Measurements from ENCODE around the gene ABCA9. TPM values are rescaled to one million over a fixed set of nuclear protein-coding genes. Genes with fewer than 3 reads are reported as not detected.
A peak's percentile ranks its signal among the peaks of the same experiment; 100 is the strongest.
"Not testable (repeated sequence)": the region's sequence is repeated elsewhere in the genome, so short reads cannot be mapped to it uniquely, and the experiment has no call there.

The ABCA9 gene
- total RNA-seq, 3 donors from 2014 or later: 18.0 to 92.7 (median 56.7) TPM

DNA sequence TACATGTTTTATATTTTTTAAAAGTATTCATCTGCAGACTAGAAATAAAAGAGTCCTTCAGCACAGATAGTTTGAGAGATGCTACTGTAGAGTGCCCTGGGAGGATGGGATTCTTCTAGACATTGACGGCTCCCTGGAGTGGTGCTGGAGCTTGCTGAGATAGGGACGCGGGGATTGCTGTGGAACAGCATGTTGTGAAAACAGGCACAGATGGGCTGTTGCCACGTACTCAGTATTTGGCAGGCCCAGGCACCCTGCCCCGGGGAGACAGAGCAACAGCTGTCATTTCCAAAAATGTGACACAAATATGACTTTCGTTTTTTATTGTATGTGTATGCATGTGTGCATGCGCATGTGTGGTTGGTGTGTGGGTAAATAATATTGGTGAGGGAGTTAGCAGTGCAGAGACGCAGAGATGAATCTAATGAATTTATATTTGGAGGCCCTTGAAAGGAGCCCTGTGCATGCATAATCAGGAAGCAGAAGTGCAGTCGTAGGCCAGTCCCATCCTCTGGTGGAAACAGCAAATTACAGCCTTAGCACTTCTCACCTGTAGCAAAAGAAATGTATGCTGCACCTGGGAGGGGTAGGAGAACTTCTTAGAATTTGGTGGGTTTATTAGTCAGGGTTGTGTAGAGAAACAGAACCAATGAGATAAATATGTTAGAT, 99.4 kb downstream of the ABCA9 start:
- intact Hi-C loops (cut with DNase I; ENCODE audit: low total_unique reads): no loop called here
- Histone ChIP-seq H3K27me3 (no peaks in the 10 kb centered on the region), H3K4me3 (no peak overlapping the region), H3K36me3 (no peaks in the 10 kb centered on the region), H3K4me1 (no peaks in the 10 kb centered on the region), H3K27ac (no peak overlapping the region), H3K9me3 (no peaks in the 10 kb centered on the region)
- no peak for DNase-seq (ENCODE audit: low spot score in 2 of 2)
- no peak for TF ChIP-seq POLR2AphosphoS5 (IDR thresholded peaks at IDR 0.05)
- no peak for TF ChIP-seq POLR2A (IDR thresholded peaks at IDR 0.05)
- TF ChIP-seq, protein P1, sequence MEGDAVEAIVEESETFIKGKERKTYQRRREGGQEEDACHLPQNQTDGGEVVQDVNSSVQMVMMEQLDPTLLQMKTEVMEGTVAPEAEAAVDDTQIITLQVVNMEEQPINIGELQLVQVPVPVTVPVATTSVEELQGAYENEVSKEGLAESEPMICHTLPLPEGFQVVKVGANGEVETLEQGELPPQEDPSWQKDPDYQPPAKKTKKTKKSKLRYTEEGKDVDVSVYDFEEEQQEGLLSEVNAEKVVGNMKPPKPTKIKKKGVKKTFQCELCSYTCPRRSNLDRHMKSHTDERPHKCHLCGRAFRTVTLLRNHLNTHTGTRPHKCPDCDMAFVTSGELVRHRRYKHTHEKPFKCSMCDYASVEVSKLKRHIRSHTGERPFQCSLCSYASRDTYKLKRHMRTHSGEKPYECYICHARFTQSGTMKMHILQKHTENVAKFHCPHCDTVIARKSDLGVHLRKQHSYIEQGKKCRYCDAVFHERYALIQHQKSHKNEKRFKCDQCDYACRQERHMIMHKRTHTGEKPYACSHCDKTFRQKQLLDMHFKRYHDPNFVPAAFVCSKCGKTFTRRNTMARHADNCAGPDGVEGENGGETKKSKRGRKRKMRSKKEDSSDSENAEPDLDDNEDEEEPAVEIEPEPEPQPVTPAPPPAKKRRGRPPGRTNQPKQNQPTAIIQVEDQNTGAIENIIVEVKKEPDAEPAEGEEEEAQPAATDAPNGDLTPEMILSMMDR (IDR thresholded peaks at IDR 0.05): no peak

DNA sequence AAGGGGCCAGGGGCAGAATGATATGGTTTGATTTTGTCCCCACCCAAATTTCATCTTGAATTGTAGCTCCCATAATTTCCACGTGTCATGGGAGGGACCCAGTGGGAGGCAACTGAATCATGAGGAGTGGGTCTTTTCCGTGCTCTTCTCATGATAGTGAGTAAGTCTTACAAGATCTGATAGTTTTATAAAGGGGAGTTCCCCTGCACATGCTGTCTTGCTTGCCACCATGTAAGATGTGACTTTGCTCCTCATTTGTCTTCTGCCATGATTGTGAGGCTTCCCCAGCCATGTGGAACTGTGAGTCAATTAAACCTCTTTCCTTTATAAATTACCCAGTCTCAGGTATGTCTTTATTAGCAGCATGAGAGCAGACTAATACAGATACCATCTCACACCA, 101.6 kb downstream of the ABCA9 start:
- H3K36me3 ChIP-seq; intact Hi-C loops (cut with DNase I; ENCODE audit: low total_unique reads); H3K27ac ChIP-seq; H3K27me3 ChIP-seq; H3K4me1 ChIP-seq; H3K4me3 ChIP-seq; DNase-seq (ENCODE audit: low spot score in 2 of 2); H3K9me3 ChIP-seq: not testable (repeated sequence)

DNA sequence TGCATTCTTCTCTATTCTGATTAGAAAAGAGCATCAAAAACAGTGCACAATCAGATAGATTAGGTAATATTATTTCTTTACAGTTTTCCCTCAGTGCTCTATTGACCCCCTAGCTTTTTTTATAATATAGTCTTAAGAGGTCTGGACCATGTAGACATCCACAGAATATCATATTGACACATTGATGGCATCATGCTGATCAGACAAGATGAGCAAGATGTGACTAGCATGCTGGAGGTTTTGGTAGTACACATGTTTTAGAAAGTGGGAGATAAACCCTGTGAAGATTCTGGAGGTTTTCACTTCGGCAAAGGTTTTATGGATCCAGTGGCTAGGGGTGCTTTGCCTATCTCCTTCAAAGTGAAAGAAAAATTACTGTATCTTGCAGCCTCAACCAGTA, 102.8 kb downstream of the ABCA9 start:
- DNase-seq (ENCODE audit: low spot score in 2 of 2): no peak
- Histone ChIP-seq H3K9me3 (no peaks in the 10 kb centered on the region), H3K4me1 (no peaks in the 10 kb centered on the region), H3K27ac (no peak overlapping the region), H3K36me3 (no peaks in the 10 kb centered on the region), H3K4me3 (no peak overlapping the region), H3K27me3 (no peaks in the 10 kb centered on the region)
- TF ChIP-seq POLR2AphosphoS5 (IDR thresholded peaks at IDR 0.05): no peak
- TF ChIP-seq, protein P1 (IDR thresholded peaks at IDR 0.05): no peak
- no peak for TF ChIP-seq POLR2A (IDR thresholded peaks at IDR 0.05)
- intact Hi-C loops (cut with DNase I; ENCODE audit: low total_unique reads): no loop called here

DNA sequence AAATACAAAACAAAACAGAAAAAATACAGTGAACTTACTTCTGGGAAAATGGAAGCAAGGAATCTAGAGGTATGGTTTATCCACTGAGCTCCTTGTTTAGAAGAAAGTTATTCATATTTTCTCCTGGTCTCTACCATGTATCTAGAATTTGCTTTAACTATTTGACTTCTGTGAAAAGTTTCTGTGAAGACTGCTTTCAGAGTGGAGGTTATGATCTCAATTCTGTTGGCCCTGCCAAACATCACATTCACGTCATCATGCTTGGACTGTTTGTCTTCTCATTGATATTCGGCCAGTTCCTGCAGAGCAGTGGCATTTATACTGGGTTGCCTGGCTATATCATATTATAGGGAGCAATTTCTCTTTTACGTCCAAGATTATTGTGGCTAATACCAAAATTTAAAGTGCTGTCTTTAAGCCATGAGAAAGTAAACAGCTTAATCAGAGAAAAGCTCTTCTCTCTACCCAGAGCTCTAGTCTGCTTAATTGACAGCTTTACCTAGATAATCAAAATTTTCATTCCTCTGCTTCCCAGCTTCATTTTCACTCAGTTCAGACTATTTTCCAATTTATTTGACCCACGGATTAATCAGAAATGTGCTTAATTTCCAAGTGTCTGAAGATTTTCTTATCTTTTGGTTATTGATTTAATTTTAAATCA, 105.4 kb downstream of the ABCA9 start, which contains the start of gene ABCA8:
Gene ABCA8 (minus strand): TSS at position 212 of the 661 bp plus-strand sequence. CDS start 13,358 bp downstream, outside the sequence.
- Histone ChIP-seq H3K27ac (peak within 1 kb of the TSS in 1 of 2 donors; percentile 32), H3K4me3 (peak within 1 kb of the TSS; percentile 21 to 57 (median 32)), H3K4me1 (no peaks in the 10 kb centered on the region), H3K36me3 (no peaks in the 10 kb centered on the region), H3K27me3 (no peaks in the 10 kb centered on the region), H3K9me3 (no peaks in the 10 kb centered on the region)
- intact Hi-C loops (cut with DNase I; ENCODE audit: low total_unique reads): no loop called here
- no peak for DNase-seq (ENCODE audit: low spot score in 2 of 2)
- TF ChIP-seq POLR2AphosphoS5 (IDR thresholded peaks at IDR 0.05) (no peak), POLR2A (IDR thresholded peaks at IDR 0.05) (no peak)
- TF ChIP-seq, protein P1 (IDR thresholded peaks at IDR 0.05): no peak

DNA sequence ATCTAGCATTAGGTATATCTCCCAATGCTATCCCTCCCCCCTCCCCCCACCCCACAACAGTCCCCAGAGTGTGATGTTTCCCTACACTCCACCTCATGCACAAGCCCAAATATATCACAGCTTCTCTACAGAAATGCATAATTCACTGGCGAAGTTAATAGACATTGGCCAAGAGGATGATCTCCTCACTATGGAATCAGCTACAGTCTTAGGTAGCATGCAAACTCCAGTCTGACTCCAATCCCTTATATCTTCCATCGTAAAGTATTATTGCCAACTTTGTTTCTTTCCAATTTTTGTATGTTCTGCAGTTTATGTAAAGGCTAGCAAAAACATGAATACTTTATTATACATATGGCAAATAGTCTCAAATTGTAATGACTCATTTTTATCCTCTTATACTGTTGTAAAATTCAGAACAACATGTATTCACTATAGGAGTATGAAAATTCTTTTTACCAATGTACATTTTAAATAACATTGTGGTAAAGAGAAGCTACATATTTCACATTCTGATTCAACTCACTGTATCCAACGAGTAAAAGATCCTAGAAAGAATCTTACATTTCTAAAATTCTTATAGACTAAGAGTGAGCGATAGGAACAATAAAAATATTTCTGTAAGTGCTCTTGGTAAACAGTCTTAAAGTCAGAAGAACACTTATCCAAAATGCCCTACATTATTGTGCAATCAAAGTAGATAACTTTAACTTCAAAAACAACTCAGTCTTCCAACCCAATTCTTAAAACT, 106.4 kb downstream of the ABCA9 start:
- TF ChIP-seq POLR2AphosphoS5 (IDR thresholded peaks at IDR 0.05) (no peak), POLR2A (IDR thresholded peaks at IDR 0.05) (no peak)
- TF ChIP-seq, protein P1 (IDR thresholded peaks at IDR 0.05): no peak
- no peak for DNase-seq (ENCODE audit: low spot score in 2 of 2)
- no peaks in the 10 kb centered on the region for H3K36me3 ChIP-seq
- intact Hi-C loops (cut with DNase I; ENCODE audit: low total_unique reads): no loop called here
- H3K4me3 ChIP-seq: peak overlapping the region; percentile 21 to 57 (median 32)
- no peaks in the 10 kb centered on the region for H3K27me3 ChIP-seq
- H3K27ac ChIP-seq: peak overlapping the region in 1 of 2 donors; percentile 32
- no peaks in the 10 kb centered on the region for H3K4me1 ChIP-seq
- no peaks in the 10 kb centered on the region for H3K9me3 ChIP-seq

All from breast epithelium (tissue), 4 donors.